OCI-LY1 (cell line): ENCODE data around the gene GALR3.

ENCODE experiments used
- H2AFZ ChIP-seq: fragments of 200-600 bp; sonication (generic), shearing (Covaris generic); 2 replicates; pipeline ENCODE4 v1.6.0; 2014; ENCODE audit warnings: antibody characterized with exemption, mild to moderate bottlenecking, low read length
- H3F3A ChIP-seq: fragments of 200-600 bp; sonication (generic), shearing (Covaris generic); 2 replicates; pipeline ENCODE4 v1.6.0; 2014; ENCODE audit warnings: mild to moderate bottlenecking, antibody characterized with exemption, low read length, moderate library complexity; ENCODE audit not compliant: insufficient read depth
- H3K27ac ChIP-seq: fragments of 200-600 bp; sonication (generic); 2 replicates; pipeline ENCODE4 v1.5.1; 2014; ENCODE audit warnings: low read length, mixed run types, mild to moderate bottlenecking, low read depth; ENCODE audit not compliant: poor library complexity, severe bottlenecking
- H3K27me3 ChIP-seq: fragments of 200-600 bp; sonication (generic); 2 replicates; pipeline ENCODE4 v1.6.0; 2014; ENCODE audit warnings: antibody characterized with exemption, mild to moderate bottlenecking, low read length, moderate library complexity; ENCODE audit not compliant: insufficient read depth
- H3K36me3 ChIP-seq: fragments of 200-600 bp; sonication (generic); 2 replicates; pipeline ENCODE4 v1.6.1; 2014; ENCODE audit warnings: mild to moderate bottlenecking, antibody characterized with exemption, low read length, moderate library complexity, mixed read lengths; ENCODE audit not compliant: insufficient read depth
- H3K4me1 ChIP-seq: fragments of 200-600 bp; sonication (generic); 2 replicates; pipeline ENCODE4 v1.5.1; 2014; ENCODE audit warnings: mild to moderate bottlenecking, low read length, moderate library complexity; ENCODE audit not compliant: insufficient read depth, severe bottlenecking
- H3K4me2 ChIP-seq: fragments of 200-600 bp; sonication (generic), shearing (Covaris generic); 2 replicates; pipeline ENCODE4 v1.6.1; 2014; ENCODE audit warnings: low read length
- H3K4me3 ChIP-seq: fragments of 200-600 bp; sonication (generic); 2 replicates; pipeline ENCODE4 v1.5.1; 2014; ENCODE audit warnings: low read length, low read depth, mild to moderate bottlenecking, mixed read lengths; ENCODE audit not compliant: poor library complexity, severe bottlenecking
- H3K79me2 ChIP-seq: fragments of 200-600 bp; shearing (Covaris generic); 2 replicates; pipeline ENCODE4 v1.6.1; 2016; ENCODE audit warnings: mixed run types, low read length, mixed read lengths; ENCODE audit not compliant: insufficient read depth
- H3K9ac ChIP-seq: fragments of 200-600 bp; sonication (generic), shearing (Covaris generic); 2 replicates; pipeline ENCODE4 v1.6.1; 2014; ENCODE audit warnings: mild to moderate bottlenecking, low read length, mixed read lengths
- H3K9me2 ChIP-seq: fragments of 200-600 bp; sonication (generic), shearing (Covaris generic); 2 replicates; pipeline ENCODE4 v1.6.1; 2014; ENCODE audit warnings: low read depth, mild to moderate bottlenecking, low read length, mixed read lengths
- H3K9me3 ChIP-seq: fragments of 200-600 bp; shearing (Covaris generic); 2 replicates; pipeline ENCODE4 v1.6.1; 2014; ENCODE audit warnings: low read length, mixed read lengths
- H4K20me1 ChIP-seq: fragments of 200-600 bp; sonication (generic), shearing (Covaris generic); 2 replicates; pipeline ENCODE4 v1.6.0; 2016; ENCODE audit warnings: mild to moderate bottlenecking, low read length; ENCODE audit not compliant: insufficient read depth
- CTCF ChIP-seq: fragments of 200-600 bp; sonication (generic), shearing (Covaris generic); IDR thresholded peaks from 2 replicates; pipeline ENCODE4 v1.5.1; 2017; ENCODE audit warnings: mild to moderate bottlenecking, antibody characterized with exemption, low read length, moderate library complexity, mixed read lengths
- EZH2 ChIP-seq: fragments of 200-600 bp; sonication (generic), shearing (Covaris generic); IDR thresholded peaks from 2 replicates; pipeline ENCODE4 v1.8.0; 2017; ENCODE audit warnings: borderline replicate concordance, mixed run types, mild to moderate bottlenecking, antibody characterized with exemption, low read length, moderate library complexity, mixed read lengths

The GALR3 gene

GRCh38 chr22:37808294-37808657 is 14.9 kb upstream of the GALR3 start:
- no peaks in the 10 kb centered on the region for H4K20me1 ChIP-seq
- H3K4me3 ChIP-seq, result peak overlapping the region; percentile 73
- no peaks in the 10 kb centered on the region for H3K9me2 ChIP-seq
- no peaks in the 10 kb centered on the region; the same call in 1 of the 2 replicates for H3K36me3 ChIP-seq
- no peak overlapping the region for H3K27ac ChIP-seq
- H2AFZ ChIP-seq, result no peak overlapping the region
- H3K9ac ChIP-seq, result peak overlapping the region; percentile 72
- H3K4me1 ChIP-seq, result peaks cover 52% of the 10 kb centered on the region
- H3F3A ChIP-seq, result no peaks in the 10 kb centered on the region; the same call in 1 of the 2 replicates
- H3K27me3 ChIP-seq, result peaks cover 10% of the 10 kb centered on the region; the same call in 1 of the 2 replicates
- peak overlapping the region; percentile 73 for H3K4me2 ChIP-seq
- H3K9me3 ChIP-seq, result no peaks in the 10 kb centered on the region
- TF ChIP-seq EZH2 (no peak), CTCF (no peak)
- H3K79me2 ChIP-seq, result no peaks in the 10 kb centered on the region

GRCh38 chr22:37809672-37810333 is 13.4 kb upstream of the GALR3 start:
- no peak overlapping the region for H2AFZ ChIP-seq
- H3K27ac ChIP-seq, result no peak overlapping the region
- no peaks in the 10 kb centered on the region for H3K9me2 ChIP-seq
- no peak overlapping the region; the same call in 1 of the 2 replicates for H3K4me2 ChIP-seq
- no peaks in the 10 kb centered on the region; the same call in 1 of the 2 replicates for H3F3A ChIP-seq
- H4K20me1 ChIP-seq, result no peaks in the 10 kb centered on the region
- no peak for TF ChIP-seq CTCF
- no peak for TF ChIP-seq EZH2
- H3K9ac ChIP-seq, result no peak overlapping the region
- H3K9me3 ChIP-seq, result no peaks in the 10 kb centered on the region
- peaks cover 5% of the 10 kb centered on the region; the same call in 1 of the 2 replicates for H3K36me3 ChIP-seq
- H3K4me1 ChIP-seq, result peaks cover 39% of the 10 kb centered on the region
- H3K79me2 ChIP-seq, result no peaks in the 10 kb centered on the region
- no peak overlapping the region for H3K4me3 ChIP-seq
- H3K27me3 ChIP-seq, result peaks cover 6% of the 10 kb centered on the region; the same call in 1 of the 2 replicates

- H3K9ac ChIP-seq, result no peak overlapping the region
- H3K9me3 ChIP-seq, result no peaks in the 10 kb centered on the region
- no peak overlapping the region for H3K4me2 ChIP-seq
- H3K4me3 ChIP-seq, result no peak overlapping the region
- H3K79me2 ChIP-seq, result no peaks in the 10 kb centered on the region
- no peaks in the 10 kb centered on the region for H3K9me2 ChIP-seq
- no peaks in the 10 kb centered on the region for H3F3A ChIP-seq
- H3K27ac ChIP-seq, result no peak overlapping the region
- no peak for TF ChIP-seq CTCF
- TF ChIP-seq EZH2, result no peak
- no peaks in the 10 kb centered on the region for H4K20me1 ChIP-seq
- no peak overlapping the region for H2AFZ ChIP-seq
- H3K36me3 ChIP-seq, result peaks cover 11% of the 10 kb centered on the region; the same call in 1 of the 2 replicates
- H3K4me1 ChIP-seq, result peaks cover 23% of the 10 kb centered on the region
- H3K27me3 ChIP-seq, result no peaks in the 10 kb centered on the region
Measured at GRCh38 chr22:37811867-37812266, 11.3 kb upstream of the GALR3 start.
